Ascending aorta (tissue), 2 donors: ENCODE measurements around the gene PIGM. TPM values are rescaled to one million over a fixed set of nuclear protein-coding genes. Genes with fewer than 3 reads are reported as not detected.
"Not testable (repeated sequence)": the region's sequence is repeated elsewhere in the genome, so short reads cannot be mapped to it uniquely, and the experiment has no call there.

Experiments used
- DNase-seq, 2 donors: peaks; one replicate each; pipeline ENCODE4 v3.0.0-alpha.2; 2019; ENCODE audit warnings: low spot score in 2 of 2
- H3K27ac ChIP-seq, 2 donors: fragments of 200-600 bp; sonication (generic); one replicate each; pipeline ENCODE4 v1.5.1; 2016 to 2017; ENCODE audit warnings: mild to moderate bottlenecking in 1 of 2
- H3K27me3 ChIP-seq: fragments of 200-600 bp; sonication (generic); one replicate; pipeline ENCODE4 v1.5.1; 2017
- H3K36me3 ChIP-seq, 2 donors: fragments of 200-600 bp; sonication (generic); one replicate each; pipeline ENCODE4 v1.5.1; 2016
- H3K4me1 ChIP-seq, 2 donors: fragments of 200-600 bp; sonication (generic); one replicate each; pipeline ENCODE4 v1.5.1; 2016 to 2017; ENCODE audit warnings: mild to moderate bottlenecking in 1 of 2
- H3K4me3 ChIP-seq, 2 donors: fragments of 200-600 bp; sonication (generic); one replicate each; pipeline ENCODE4 v1.5.1; 2016 to 2017; ENCODE audit warnings: mild to moderate bottlenecking in 1 of 2
- H3K9me3 ChIP-seq, 2 donors: fragments of 200-600 bp; sonication (generic); one replicate each; pipeline ENCODE4 v1.5.1; 2016
- intact Hi-C: fragments of 100-400 bp; cut with DNase I; formaldehyde crosslinking; loops from one replicate; pipeline ENCODE4 v1.15.1; 2023
- total RNA-seq: library from RNA; depleted of rRNA; stranded (reverse); fragments of >200 nt; gene quantifications from one replicate; pipeline ENCODE4 v1.1.0, GENCODE V29; 2016
- TF ChIP-seq, protein P1 (sequence below), 3 experiments: fragments of 200-600 bp in 2 of 3; fragments of 450-650 bp in 1 of 3; sonication (generic) in 2 of 3; IDR thresholded peaks; one replicate each; pipeline ENCODE4 v1.5.1; 2016 to 2019; ENCODE audit warnings: antibody characterized with exemption in 3 of 3, mild to moderate bottlenecking in 1 of 3, moderate library complexity in 1 of 3

Gene PIGM
- total RNA-seq, 1 donor from 2014 or later, result 6.1 TPM

- no peak overlapping the region for H3K4me3 ChIP-seq
- H3K36me3 ChIP-seq, result no peaks in the 10 kb centered on the region
- TF ChIP-seq, protein P1, sequence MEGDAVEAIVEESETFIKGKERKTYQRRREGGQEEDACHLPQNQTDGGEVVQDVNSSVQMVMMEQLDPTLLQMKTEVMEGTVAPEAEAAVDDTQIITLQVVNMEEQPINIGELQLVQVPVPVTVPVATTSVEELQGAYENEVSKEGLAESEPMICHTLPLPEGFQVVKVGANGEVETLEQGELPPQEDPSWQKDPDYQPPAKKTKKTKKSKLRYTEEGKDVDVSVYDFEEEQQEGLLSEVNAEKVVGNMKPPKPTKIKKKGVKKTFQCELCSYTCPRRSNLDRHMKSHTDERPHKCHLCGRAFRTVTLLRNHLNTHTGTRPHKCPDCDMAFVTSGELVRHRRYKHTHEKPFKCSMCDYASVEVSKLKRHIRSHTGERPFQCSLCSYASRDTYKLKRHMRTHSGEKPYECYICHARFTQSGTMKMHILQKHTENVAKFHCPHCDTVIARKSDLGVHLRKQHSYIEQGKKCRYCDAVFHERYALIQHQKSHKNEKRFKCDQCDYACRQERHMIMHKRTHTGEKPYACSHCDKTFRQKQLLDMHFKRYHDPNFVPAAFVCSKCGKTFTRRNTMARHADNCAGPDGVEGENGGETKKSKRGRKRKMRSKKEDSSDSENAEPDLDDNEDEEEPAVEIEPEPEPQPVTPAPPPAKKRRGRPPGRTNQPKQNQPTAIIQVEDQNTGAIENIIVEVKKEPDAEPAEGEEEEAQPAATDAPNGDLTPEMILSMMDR (IDR thresholded peaks at IDR 0.05), result no peak
- no peaks in the 10 kb centered on the region for H3K4me1 ChIP-seq
- intact Hi-C loops, result no loop called here
- DNase-seq, result no peak
- H3K27ac ChIP-seq, result no peak overlapping the region
- H3K27me3 ChIP-seq, result no peaks in the 10 kb centered on the region
- no peaks in the 10 kb centered on the region for H3K9me3 ChIP-seq
Measured at GRCh38 chr1:160056648-160057169, 24.9 kb upstream of the PIGM start.

DNA sequence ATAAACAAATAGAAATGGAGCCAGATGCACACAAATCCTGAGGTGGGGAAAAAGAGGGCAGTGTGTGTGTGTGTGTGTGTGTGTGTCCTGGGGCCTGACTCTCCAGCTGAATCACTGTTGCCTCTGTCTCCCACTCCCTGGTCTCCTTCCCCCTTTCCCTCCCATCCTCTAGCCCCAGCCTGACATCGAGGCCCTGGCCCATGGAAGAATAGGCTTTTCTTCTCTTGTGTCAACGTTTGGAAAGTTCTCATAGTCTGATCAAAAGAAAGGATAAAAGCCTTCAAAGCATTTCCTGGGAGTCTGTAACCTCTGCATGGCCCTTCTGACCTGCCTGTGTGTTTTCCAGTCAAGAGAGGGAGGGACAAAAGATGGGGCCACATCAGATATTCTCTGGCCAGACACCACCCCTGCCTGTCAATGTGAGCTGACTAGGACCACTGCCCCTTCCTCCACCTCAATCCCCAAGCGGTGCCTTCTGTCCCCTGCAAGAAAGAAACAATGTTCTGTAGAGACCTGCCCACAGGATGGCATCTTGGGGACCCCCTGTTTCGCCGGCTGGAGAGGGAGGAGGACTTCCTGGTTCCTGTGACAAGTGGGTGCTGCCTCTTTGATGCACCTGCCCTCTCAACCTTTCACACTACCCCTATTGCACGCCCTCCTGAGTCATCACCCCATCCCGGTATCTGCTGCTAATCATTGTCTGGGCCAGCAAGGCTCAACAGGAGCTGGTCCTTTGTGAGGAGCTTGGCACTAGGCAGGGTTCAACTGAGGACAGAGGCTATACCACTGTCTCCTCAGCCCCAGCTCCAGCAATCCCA, 22.0 kb upstream of the PIGM start:
- Histone ChIP-seq H3K4me1 (no peaks in the 10 kb centered on the region), H3K36me3 (no peaks in the 10 kb centered on the region), H3K9me3 (no peaks in the 10 kb centered on the region), H3K27ac (no peak overlapping the region), H3K4me3 (no peak overlapping the region), H3K27me3 (no peaks in the 10 kb centered on the region)
- intact Hi-C loops, result no loop called here
- TF ChIP-seq, protein P1 (IDR thresholded peaks at IDR 0.05), result no peak
- no peak for DNase-seq

- no peak for DNase-seq
- Histone ChIP-seq H3K4me1 (no peaks in the 10 kb centered on the region), H3K27me3 (no peaks in the 10 kb centered on the region), H3K9me3 (no peaks in the 10 kb centered on the region), H3K36me3 (no peaks in the 10 kb centered on the region), H3K27ac (no peak overlapping the region), H3K4me3 (no peak overlapping the region)
- intact Hi-C loops, result no loop called here
- TF ChIP-seq, protein P1 (IDR thresholded peaks at IDR 0.05), result no peak
Measured at GRCh38 chr1:160052936-160053335, 21.1 kb upstream of the PIGM start.

- H3K27me3 ChIP-seq, result no peaks in the 10 kb centered on the region
Measured at GRCh38 chr1:160050619-160051018, 18.8 kb upstream of the PIGM start.

GRCh38 chr1:160050182-160050581, 18.4 kb upstream of the PIGM start:
- H3K4me1 ChIP-seq, DNase-seq, H3K4me3 ChIP-seq, intact Hi-C loops, H3K27ac ChIP-seq, H3K27me3 ChIP-seq, H3K9me3 ChIP-seq, H3K36me3 ChIP-seq: not testable (repeated sequence)

More at GRCh38 chr1:160050619-160051018, 18.8 kb upstream of the PIGM start:
- Histone ChIP-seq H3K36me3 (no peaks in the 10 kb centered on the region), H3K27ac (no peak overlapping the region), H3K9me3 (no peaks in the 10 kb centered on the region), H3K4me3 (no peak overlapping the region), H3K4me1 (peaks cover 0 to 7% of the 10 kb centered on the region in 2 donors)
- TF ChIP-seq, protein P1 (IDR thresholded peaks at IDR 0.05), result no peak
- intact Hi-C loops, result no loop called here
- no peak for DNase-seq

DNA sequence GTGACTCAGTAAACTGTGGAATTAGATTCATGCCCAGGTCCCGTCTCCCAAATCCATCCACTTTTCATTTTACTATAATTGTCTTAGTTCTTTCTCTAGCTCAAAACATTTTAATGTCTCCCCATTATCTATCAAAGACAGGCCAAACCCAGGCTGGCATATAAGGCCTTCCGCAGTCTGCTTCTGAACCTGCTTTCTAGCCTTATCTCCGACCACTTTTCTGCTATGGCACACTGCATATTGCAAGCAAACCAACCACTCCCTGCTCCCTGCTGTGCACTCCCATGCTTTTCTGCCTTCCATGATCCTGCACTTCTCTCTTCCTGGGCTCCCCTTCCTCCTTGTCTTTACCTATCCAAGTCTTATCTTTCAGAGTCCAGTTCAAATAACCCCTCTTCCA, 17.3 kb upstream of the PIGM start:
- Histone ChIP-seq H3K27me3 (no peaks in the 10 kb centered on the region), H3K27ac (no peak overlapping the region), H3K4me3 (no peak overlapping the region), H3K9me3 (no peaks in the 10 kb centered on the region), H3K4me1 (peaks cover 0 to 7% of the 10 kb centered on the region in 2 donors), H3K36me3 (no peaks in the 10 kb centered on the region)
- TF ChIP-seq, protein P1 (IDR thresholded peaks at IDR 0.05), result no peak
- no peak for DNase-seq
- intact Hi-C loops, result loop anchor here (5.0 kb wide), 1 partner anchor 33 kb away; the partner anchor contains the start of gene KCNJ9
